COR-L47 (cell line): ENCODE results near the gene RYR2.
"Not testable (repeated sequence)": the region's sequence is repeated elsewhere in the genome, so short reads cannot be mapped to it uniquely, and the experiment has no call there.

Source experiments
- DNase-seq: peaks from one replicate; lab custom pipeline; 2025; lab: John Stamatoyannopoulos, UW

The RYR2 gene

GRCh38 chr1:237146241-237146640 lies 104.3 kb downstream of the RYR2 start:
- DNase-seq, result no peak

- DNase-seq, result no peak
Observed at GRCh38 chr1:237149857-237150256, 107.9 kb downstream of the RYR2 start.

- not testable (repeated sequence) for DNase-seq
Observed at GRCh38 chr1:237151979-237152378, 110.0 kb downstream of the RYR2 start.

DNA sequence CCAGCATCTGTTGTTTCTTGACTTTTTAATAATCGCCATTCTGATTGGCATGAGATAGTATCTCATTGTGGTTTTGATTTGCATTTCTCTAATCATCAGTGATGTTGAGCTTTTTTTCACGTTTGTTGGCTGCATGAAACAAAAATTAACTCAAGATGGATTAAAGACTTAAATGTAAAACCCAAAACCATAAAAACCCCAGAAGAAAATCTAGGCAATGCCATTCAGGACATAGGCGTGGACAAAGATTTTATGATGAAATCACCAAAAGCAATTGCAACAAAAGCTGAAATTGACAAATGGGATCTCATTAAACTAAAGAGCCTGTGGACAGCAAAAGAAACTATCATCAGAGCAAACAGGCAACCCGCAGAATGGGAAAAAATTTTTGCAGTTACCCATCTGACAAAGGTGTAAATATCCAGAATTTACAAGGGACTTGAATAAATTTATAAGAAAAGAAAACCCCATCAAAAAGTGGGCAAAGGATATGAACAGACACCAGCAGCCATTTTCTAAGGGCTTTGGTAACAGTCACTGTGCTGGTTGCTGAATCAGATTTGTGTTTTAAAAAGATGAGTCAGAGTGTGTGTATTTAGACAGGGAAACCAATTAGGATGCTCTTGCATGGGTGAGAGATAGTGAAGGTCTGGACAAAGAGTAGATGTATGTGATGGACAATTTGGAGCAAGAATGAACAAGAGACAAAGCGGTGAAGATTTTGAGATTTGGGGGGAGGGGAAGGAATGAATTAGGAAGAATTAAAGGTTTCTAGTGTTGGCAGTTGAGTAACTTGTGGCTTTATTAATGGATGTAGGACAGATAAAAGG lies 110.7 kb downstream of the RYR2 start:
- no peak for DNase-seq

- no peak for DNase-seq
Observed at GRCh38 chr1:237154157-237154556, 112.2 kb downstream of the RYR2 start.

- no peak for DNase-seq
Observed at GRCh38 chr1:237164406-237165352, 122.7 kb downstream of the RYR2 start.

GRCh38 chr1:237166086-237166485 lies 124.1 kb downstream of the RYR2 start:
- no peak for DNase-seq

DNA sequence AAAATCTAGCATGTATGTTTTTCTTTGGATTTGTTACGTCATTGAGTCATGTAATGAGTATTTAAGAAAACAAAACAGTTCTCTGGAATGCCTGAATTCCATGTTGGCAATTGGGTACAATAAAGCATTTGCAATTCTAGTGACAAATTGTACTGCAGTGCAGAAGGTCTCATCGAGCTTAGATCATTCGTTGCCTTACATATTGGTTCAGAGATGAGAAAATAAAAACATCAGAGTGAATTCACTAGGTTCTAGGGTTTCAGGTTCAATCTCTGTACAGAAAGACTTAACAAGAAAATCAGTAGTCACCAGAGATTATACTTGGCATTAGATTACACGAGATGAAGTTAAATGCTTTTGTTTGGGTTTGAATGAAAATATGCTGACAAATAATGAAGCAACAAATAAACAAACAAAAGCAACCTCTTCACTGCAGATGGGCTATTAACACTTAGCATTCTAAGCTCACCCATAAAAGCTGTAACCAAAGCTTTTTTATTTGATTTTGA lies 124.7 kb downstream of the RYR2 start:
- DNase-seq, result no peak

GRCh38 chr1:237170149-237170548 lies 128.2 kb downstream of the RYR2 start:
- no peak for DNase-seq

DNA sequence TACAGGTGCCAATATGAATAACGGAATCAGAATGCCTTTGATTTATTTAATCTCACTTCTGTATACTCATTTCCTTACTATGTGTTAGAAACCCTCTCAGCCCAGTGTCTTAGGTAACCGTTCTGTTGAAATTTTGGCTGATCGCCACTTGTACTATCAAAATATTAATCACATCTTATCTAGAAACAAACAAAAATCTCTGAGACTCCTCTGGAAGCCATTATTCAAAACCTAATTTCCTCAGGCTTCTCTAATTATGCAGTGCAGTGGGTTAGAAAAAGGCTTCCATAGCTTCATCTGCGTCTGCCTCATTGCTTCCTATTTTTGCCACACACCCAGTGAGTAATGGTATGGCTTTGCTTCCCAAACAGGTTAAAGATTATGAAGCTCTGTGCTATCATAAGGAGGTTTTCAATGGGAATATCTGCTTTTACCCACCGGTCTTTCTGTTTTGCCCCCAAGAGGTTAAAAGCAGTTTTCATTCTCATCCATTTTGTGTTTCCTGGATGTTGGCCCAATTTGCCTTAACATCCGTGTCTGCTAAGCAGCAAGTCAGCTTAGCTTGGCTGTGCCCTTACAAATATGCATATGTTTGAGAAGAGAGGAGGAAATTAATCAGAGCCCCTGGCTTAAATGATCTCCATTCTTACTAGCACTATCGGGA lies 129.6 kb downstream of the RYR2 start:
- DNase-seq, result no peak

DNA sequence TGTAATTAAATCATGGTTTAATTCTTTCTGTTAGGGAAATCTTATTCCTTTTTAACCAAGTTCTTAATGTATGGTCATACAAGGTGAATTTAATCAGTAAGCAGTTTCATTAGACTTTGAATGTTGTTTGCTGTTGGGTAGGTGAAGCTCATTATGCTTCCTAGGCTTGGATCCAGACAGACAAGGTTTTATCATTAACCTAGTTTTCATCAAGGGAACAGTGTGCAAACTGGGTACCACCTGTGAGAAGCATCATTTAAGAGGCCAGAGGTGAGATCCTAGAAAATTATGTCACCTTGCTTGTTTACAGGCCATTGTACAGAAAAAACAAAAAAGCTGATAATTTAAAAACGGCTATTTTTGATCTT lies 130.1 kb downstream of the RYR2 start:
- no peak for DNase-seq

DNA sequence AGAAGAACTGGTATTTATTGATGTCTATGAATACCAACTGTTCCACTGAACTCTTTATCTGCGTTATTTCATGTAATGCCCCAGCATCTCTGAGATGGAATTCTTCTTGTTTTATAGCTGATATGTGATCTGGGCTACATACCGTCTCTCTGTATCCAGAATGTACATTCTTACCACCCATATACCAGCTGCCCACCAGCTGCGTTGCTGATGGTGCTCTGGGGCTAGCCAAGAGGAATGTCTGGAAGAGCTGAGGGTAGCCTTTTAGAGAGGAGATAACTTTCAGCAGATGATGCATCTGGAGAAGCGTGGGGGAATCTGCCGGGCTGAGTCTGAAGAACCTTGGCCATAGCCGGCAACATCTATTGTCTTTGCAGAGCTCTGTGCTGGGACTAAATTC lies 137.5 kb downstream of the RYR2 start:
- DNase-seq, result no peak

GRCh38 chr1:237180256-237180655 lies 138.3 kb downstream of the RYR2 start:
- DNase-seq, result no peak

DNA sequence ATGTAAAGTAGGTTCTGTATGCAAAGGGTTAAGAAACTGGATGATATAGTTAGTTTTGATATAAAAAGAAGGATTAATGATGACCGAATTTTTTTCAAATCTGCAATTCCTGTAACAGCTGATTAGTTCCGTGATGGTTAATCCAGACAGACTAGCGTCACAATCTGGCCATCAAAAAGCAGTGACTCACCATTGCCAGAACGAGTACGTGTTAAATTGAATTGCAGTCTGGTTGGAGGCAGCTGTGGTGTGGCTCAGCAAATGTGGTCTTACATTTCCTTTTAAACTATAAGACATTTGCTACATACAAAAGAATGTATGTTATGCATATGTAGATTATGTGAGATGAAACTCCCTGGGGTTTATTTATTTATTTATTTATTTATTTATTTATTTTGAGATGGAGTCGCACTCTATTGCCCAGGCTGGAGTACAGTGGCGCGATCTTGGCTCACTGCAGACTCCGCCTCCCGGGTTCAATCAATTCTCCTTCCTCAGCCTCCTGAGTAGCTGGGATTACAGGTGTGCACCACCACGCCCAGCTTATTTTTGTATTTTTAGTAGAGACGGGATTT lies 139.8 kb downstream of the RYR2 start:
- DNase-seq, result no peak

DNA sequence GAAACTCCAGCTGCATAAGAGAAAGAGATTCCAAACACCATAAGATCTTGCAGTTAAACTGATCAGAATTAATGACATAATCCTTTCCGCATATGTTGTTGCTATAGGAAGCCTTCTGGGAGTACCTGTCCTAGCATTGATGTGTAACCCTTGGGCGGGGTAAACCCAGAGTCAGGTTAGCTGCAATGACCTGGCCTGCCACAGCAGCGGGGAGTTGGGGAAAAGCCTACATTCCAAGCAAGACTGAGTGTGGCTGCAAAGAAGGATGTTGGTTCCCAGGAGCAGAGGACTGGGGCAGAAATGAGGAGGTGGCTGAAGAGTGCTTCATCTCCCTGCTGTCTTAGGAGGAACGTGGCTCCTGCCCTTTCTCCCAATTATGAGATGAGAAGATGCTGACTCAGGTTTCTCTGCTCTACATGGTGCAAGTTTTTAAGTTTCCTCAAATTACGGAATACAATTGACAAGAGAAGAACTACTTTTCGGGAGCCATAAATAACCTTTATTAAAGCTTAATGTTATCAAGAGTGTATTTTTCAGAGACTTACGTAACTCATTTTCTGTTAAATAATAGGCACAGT lies 142.1 kb downstream of the RYR2 start:
- no peak for DNase-seq

DNA sequence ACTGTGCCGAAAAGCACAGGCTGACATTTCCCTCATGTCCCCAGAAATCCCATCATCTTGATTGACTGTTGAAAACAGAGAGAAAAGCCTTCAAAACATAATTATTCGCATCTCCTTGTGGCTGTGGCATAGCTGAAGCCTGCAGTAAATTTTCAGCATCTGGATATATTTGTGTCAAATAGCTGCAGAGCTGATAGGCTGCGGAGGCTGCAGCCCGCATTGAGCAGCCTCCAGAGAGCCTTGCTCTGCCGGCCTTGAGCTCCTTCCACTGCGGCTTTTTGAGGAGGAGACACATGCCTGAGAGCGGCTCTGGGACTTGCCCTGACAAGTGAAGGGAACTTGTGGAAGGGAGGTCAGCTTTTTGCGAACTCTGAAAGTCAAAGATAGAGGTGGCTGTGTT lies 144.7 kb downstream of the RYR2 start:
- no peak for DNase-seq

GRCh38 chr1:237187842-237188241 lies 145.9 kb downstream of the RYR2 start:
- no peak for DNase-seq

DNA sequence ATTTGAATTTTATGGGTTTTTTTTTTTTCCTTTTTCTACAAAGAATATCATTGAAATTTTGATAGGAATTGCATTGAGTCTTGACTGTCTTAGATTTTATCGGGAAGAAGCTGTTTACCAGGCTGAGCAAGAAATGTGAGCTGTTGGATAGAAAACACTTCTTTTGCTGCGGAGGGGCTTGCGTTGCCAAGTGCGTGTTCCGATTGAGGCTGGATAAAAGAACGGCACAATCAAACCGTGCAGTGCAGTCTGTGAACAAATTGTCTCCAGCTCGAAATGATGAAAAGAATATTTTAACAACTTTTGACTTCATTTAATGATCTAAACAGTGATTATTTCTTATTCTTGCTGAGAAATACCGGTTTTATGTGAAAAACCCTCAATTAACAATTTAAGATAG lies 149.4 kb downstream of the RYR2 start:
- no peak for DNase-seq

GRCh38 chr1:237197470-237198425 lies 155.8 kb downstream of the RYR2 start:
- no peak for DNase-seq

DNA sequence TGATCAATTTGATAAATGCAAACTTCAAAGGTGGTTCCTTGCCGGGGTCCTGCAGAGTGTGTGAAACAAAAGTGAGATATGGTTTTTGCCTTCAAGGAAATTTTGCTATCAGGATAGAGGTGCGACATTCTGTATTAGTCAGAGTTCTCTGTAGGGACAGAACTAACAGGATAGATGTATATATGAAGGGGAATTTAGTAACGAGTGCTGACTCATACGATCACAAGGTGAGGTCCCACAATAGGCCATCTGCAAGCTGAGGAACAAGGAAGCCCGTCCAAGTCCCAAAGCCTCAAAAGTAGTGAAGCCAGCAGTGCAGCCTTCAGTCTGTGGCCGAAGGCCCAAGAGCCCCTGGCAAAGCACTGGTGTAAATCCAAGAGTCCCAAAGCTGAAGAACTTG lies 157.0 kb downstream of the RYR2 start:
- DNase-seq, result no peak
